AG20443 (cell line): ENCODE results near the gene ZNRF2.
"Not testable (repeated sequence)": the region's sequence is repeated elsewhere in the genome, so short reads cannot be mapped to it uniquely, and the experiment has no call there.

Source experiments
- DNase-seq: peaks from one replicate; pipeline ENCODE4 v3.0.0; 2012; ENCODE audit warnings: low spot score, mixed read lengths

The ZNRF2 gene

GRCh38 chr7:30263090-30263710 lies 21.2 kb upstream of the ZNRF2 start:
- no peak for DNase-seq

DNA sequence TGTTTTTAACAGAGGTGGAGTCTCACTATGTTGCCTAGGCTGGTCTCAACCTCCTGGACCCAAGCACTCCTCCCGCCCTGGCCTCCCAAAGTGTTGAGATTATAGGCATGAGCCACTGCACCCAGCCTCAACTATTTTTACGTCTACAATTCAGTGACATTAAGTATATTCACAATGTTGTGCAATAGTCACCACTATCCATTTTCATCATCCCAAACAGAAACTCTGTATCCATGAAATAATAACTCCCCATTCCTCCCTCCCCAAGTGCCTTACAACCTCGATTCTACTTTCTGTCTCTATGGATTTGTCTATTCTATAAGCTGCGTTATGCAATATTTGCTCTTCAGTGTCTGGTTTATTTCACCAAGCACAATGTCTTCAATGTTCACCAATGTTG lies 20.3 kb upstream of the ZNRF2 start:
- no peak for DNase-seq

- DNase-seq = not testable (repeated sequence)
Observed at GRCh38 chr7:30265189-30265588, 19.2 kb upstream of the ZNRF2 start.

- DNase-seq = no peak
Observed at GRCh38 chr7:30266686-30267085, 17.7 kb upstream of the ZNRF2 start.

GRCh38 chr7:30268586-30268985 lies 15.8 kb upstream of the ZNRF2 start:
- no peak for DNase-seq

DNA sequence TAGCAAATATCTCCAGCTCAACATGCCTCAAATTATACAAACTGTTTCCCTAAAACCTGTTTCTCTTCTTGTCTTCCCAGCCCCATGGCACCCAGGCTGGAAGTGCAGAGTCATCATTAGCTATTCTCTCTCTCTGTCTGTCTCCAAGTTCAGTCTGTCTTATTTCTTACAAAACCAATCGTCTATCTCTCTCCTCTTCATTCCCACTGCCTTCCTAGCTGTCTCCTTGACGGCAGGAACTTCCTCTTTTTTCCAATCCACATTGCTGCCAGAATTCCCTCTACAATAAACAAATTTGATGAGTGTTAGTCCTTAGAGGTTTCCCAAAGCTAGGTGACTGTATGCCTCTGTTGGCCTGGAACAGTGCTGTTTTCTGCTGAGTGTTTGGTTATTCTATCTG lies 14.9 kb upstream of the ZNRF2 start:
- DNase-seq = no peak

GRCh38 chr7:30270921-30271320 lies 13.5 kb upstream of the ZNRF2 start:
- no peak for DNase-seq

DNA sequence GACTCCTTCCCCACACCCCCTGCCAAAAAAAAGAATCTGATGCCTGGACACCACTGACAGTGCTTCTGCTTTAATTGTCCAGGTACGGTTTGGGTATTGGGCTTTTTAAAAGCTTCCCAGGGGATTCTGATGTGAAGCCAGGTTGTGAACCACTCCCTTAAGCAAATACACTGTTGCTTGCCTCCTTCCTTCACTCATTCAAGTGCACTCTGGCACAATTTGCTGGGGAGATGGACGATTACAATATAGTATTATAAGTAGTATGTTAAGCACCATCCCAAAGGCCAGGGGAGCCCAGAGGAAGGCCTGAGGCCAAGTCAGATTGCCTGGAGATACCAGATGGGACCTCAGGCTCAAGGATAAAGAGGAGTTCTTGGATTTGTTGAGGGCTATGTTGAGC lies 12.3 kb upstream of the ZNRF2 start:
- no peak for DNase-seq

- DNase-seq = no peak
Observed at GRCh38 chr7:30273552-30273951, 10.8 kb upstream of the ZNRF2 start.

DNA sequence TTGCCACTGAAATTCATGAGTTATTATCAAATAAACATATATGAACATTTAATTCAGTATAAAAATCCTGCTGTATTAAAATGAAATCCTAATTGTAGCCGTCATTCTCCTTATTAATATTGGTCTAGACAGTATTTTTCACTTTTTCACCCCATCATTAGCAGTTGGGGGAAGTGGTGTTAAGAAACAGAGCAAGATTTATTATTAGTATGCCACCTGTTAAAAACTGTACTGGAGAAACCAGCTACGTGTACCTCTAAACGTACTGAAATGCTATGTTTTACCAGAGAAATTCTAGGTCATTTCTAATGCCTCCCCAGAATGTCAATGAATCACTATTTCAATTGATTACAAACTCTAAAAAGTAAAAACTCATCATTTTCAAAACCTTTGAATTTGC lies 9.8 kb upstream of the ZNRF2 start:
- DNase-seq = no peak

DNA sequence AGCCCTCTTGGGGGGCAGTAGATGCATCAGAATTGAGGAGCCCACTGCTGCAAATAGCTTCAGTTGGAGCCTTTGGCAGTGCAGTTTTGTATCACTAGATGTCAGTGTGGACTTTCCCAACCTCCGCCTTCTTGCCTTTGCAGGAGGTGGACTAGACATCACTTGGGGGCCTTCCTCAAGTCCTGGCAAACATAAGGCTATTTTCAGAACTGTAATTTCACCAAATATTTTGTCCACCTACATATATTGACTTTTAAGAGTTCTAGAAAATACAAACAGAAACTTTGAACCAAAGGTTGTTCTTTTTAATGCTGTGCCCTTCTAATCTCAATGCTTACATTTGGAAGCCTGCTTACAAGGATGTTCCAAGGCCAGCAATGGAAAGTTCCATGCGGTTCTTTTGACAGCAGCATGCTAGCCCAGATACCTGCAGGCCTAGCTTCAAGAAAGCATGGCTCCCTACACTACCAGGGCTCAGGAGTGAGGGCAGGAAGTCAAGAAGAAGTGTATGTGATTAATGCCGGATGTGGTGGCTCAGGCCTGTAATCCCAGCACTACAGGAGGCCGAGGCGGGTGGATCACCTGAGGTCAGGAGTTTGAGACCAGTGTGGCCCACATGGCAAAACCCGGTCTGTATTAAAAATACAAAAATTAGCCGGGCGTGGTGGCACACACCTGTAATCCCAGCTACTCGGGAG lies 8.0 kb upstream of the ZNRF2 start:
- peak; percentile 61 for DNase-seq

DNA sequence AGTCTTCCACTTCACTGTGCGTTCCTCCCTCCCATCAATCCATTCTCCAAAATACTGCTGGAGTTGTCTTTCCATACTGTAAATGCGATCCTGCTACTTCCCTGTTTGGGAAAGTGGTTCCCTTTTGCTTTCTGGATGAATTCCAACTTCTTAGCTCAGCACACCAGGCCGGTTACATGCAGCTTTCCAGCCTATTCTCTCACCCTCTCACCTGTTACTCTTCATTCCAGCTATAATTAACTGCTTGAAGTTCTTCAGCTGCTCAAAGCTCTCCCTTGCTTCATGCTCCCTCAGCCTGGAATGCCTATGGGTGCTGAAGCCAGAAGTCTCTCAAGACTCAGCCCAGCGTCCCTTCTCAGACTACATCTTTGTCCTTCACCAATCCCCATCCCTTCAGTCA lies 6.0 kb upstream of the ZNRF2 start:
- DNase-seq = no peak

DNA sequence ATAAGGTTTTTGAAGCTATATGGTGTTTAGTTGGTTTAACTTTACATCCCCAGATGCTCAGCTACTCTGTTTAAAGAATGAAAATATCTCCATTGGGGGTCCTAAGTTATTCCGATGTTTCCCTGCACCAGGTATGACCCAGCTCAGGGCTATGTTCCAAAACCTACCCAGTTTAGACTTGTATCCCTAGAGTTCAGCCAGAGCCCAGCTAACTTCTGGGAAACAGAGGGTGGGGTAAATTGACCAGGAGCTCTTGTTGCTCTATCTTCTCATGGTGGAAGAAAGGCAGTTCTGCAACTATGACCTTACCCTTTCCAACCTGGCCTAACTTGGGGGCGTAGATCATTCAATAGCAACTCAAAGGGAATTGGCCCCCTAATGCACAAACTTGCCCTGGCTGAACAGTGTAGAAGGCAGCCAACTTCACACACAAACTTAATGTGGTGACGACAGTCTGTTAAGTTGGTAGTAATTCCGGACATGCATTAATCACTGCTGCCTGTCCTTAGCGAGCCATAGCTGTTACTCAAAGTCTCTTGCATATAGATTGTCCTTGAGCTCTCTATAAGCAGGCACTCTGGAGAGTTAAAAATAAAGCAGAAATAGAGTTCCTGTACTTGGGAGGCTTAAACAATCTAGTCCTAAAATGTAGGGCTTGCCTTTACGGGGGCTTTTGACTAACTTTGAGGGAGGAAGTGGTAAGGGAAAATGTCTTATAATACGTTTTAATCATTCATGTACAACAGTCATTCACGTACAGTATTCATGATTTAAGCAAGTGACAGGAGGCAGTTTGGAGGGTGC lies 5.3 kb upstream of the ZNRF2 start:
- no peak for DNase-seq

DNA sequence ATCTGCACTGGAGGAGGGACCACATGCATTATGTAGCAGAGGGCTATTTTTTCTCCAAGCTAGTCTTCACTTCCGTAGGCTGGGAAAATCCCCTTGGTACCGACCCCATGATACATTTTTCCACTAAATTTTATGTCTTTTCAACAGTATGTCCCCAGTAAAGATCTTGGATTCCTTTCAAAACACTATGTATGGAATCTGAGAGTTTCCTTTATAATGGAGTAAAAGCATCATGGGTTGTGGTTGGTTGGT lies 4.8 kb upstream of the ZNRF2 start:
- DNase-seq = no peak

DNA sequence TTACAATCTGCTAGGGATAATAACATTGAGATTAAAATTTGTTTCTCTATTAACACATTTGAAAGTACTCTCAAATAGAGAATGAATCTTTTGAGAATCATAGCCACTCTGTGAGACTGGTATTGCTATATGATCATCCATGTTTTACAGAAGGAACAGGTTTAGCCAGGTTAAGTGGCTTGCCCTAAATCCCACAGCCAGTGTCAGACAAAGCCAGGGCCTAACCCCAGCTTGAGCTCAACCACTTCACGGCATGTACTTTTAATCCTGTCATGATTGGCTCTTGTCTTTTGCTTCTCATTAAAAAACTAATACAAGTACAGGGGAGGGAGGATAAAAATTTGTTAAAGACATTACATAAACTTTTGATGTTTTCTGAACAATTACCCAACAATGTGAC lies 3.8 kb upstream of the ZNRF2 start:
- no peak for DNase-seq

DNA sequence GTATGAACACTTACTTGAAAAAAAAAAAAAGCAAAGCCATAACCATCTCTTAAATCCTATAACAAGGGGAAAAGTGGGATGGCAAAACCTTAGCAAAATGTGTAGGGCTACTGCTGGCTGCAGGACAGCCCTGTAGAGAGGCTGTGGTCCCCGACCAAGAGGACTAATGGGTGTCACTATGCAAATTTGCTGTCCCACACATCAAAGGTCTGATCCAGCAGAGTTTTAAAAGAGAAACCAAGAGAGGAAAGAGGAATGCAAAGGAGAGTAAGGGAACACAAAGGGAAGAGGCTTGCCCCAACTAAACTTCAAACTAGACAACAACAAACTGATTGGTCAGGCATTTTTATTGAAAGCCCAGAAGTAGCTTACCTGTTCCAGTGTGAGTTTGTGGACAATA lies 3.1 kb upstream of the ZNRF2 start:
- no peak for DNase-seq

GRCh38 chr7:30281791-30282190 lies 2.6 kb upstream of the ZNRF2 start:
- DNase-seq = no peak

GRCh38 chr7:30282735-30283134 lies 1.7 kb upstream of the ZNRF2 start:
- DNase-seq = no peak

DNA sequence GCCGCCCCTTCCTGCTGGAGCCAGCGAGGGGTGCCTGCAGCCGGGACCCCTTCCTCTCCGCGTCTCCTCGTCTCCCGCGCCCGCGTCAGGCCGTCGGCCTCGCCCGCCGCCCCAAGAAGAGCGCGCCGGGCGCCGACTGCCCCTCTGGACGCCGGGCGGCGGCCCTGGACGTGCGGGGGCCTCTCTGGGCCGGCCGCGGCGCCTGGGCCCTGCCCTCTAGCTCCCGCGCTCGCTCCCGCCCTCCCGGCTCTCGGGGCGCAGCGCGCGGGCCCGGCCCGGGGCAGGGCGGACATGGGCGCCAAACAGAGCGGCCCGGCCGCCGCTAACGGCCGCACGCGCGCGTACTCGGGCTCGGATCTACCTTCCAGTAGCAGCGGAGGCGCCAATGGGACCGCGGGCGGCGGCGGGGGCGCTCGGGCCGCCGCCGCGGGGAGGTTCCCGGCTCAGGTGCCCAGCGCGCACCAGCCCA lies 704 bp downstream of the ZNRF2 start:
- DNase-seq = peak; percentile 61

- DNase-seq = peak; percentile 24
Observed at GRCh38 chr7:30285536-30286284, 1.3 kb downstream of the ZNRF2 start.

- DNase-seq = no peak
Observed at GRCh38 chr7:30286749-30287148, 2.4 kb downstream of the ZNRF2 start.

DNA sequence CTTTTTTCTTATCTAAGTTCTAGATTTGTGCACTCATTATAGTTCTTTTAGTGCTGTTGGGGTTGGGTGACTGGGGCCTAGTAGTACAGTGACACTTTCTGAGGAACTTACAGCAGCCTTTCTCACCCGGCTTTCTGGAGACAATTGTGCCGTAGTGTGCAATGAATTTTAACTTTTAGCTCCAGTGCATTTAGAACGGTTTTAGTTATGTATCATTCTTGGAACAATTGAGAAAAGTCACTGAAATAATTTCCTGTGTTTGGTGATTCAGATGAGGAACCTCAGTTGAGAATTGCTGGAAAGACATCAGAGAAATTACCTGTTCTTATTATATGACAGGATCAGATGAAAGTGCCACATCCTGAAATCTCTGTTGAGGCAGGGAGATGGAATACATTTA lies 3.2 kb downstream of the ZNRF2 start:
- DNase-seq = not testable (repeated sequence)

DNA sequence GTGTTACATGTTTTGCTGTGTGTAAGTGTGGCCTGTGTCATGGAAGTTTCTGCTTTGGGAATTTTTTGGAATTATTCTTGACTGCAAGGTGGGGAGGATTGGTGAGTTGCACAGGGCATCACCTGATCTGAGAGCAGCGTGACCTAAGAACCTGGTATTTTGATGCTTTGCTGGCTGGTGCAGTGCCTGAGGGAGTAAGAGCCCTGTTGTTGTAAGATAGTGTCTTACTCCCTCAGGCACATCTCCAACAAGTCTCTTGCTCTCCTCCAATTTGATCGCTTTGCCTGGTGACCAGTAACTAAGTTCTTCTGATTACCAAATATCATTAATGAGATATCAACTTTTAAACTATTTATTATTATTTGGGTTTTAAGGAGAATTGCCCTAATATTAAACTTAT lies 5.2 kb downstream of the ZNRF2 start:
- not testable (repeated sequence) for DNase-seq
